NCI-H2196 treated with DMSO at 0.1 percent for 48 hours (cell line): ENCODE data around the gene JADE3.

Source experiments
- DNase-seq: peaks from one replicate; lab custom pipeline; 2025; ENCODE audit not compliant: unreplicated experiment; lab: John Stamatoyannopoulos, UW

JADE3 gene

GRCh38 chrX:47101206-47101605 is 189.0 kb downstream of the JADE3 start:
- DNase-seq: no peak
